GM12878 (cell line): ENCODE results near the gene RGS6. TPM values are rescaled to one million over a fixed set of nuclear protein-coding genes. Genes with fewer than 3 reads are reported as not detected.

Source experiments
- ATAC-seq: fragments of 200-7000 bp; cut with Tn5 transposase; 3 replicates; pipeline ENCODE4 v1.9.1; 2020; ENCODE audit warnings: mild to moderate bottlenecking, moderate library complexity
- BruUV-seq: library from RNA; stranded (reverse); fragments of 400-500 nt; replicated peaks from 2 replicates; lab custom pipeline; 2021; lab: Mats Ljungman, UMichigan
- CTCF ChIA-PET: fragments of 300-600 bp; sonication (Branson Sonifier 250); formaldehyde crosslinking; extraction: SDS; loops from one replicate; lab custom pipeline; 2021; ENCODE audit warnings: inconsistent platforms; lab: Yijun Ruan, JAX
- POLR2A ChIA-PET: fragments of 350-600 bp; formaldehyde crosslinking; extraction: SDS; loops from one replicate; lab custom pipeline; 2021; ENCODE audit warnings: inconsistent platforms; lab: Charles Lee
- RAD21 ChIA-PET: fragments of 300-600 bp; sonication (Branson Sonifier 250); formaldehyde crosslinking; loops from one replicate; lab custom pipeline; 2023; ENCODE audit warnings: antibody characterized with exemption; ENCODE audit not compliant: unreplicated experiment; lab: Charles Lee
- SMC1A ChIA-PET: fragments of 300-600 bp; sonication (Branson Sonifier 250); formaldehyde crosslinking; loops from one replicate; lab custom pipeline; 2023; ENCODE audit not compliant: unreplicated experiment, uncharacterized antibody; lab: Charles Lee
- DNase-seq: peaks from one replicate; pipeline ENCODE4 v3.0.0-alpha.2; 2011; ENCODE audit warnings: low read depth, low spot score
- FAIRE-seq: peaks from 3 replicates; lab custom pipeline; 2011; peaks lifted over from hg19 to GRCh38; lab: Jason Lieb, UNC
- H2AFZ ChIP-seq: 2 replicates; pipeline ENCODE4 v1.6.0; 2011; ENCODE audit warnings: low read depth, low read length, control low read depth; ENCODE audit not compliant: control insufficient read depth
- H3K27ac ChIP-seq: 2 replicates; pipeline ENCODE4 v1.5.1; 2011; ENCODE audit warnings: control low read depth; ENCODE audit not compliant: control insufficient read depth, insufficient read depth
- H3K27me3 ChIP-seq, 2 experiments: replicated peaks in 1 of 2; 2 replicates each; pipeline versions ENCODE4 v1.6.0 to v1.6.1; 2011; ENCODE audit warnings: low read length in 1 of 2; ENCODE audit not compliant: control insufficient read depth in 2 of 2, insufficient read depth in 2 of 2
- H3K36me3 ChIP-seq, 2 experiments: 2 replicates each; pipeline ENCODE4 v1.5.1; 2011; ENCODE audit warnings: low read length in 1 of 2; ENCODE audit not compliant: control insufficient read depth in 2 of 2, insufficient read depth in 2 of 2
- H3K4me1 ChIP-seq: 2 replicates; pipeline ENCODE4 v1.6.1; 2011; ENCODE audit warnings: mild to moderate bottlenecking, low read length, moderate library complexity, mixed read lengths; ENCODE audit not compliant: control insufficient read depth, insufficient read depth
- H3K4me2 ChIP-seq: 2 replicates; pipeline ENCODE4 v1.6.0; 2011; ENCODE audit warnings: control low read depth; ENCODE audit not compliant: control insufficient read depth, insufficient read depth
- H3K4me3 ChIP-seq: fragments of 200-600 bp; sonication (generic); 2 replicates; pipeline ENCODE4 v1.5.1; 2016
- H3K79me2 ChIP-seq: 2 replicates; pipeline ENCODE4 v1.6.0; 2011; ENCODE audit warnings: low read length; ENCODE audit not compliant: control insufficient read depth, insufficient read depth
- H3K9ac ChIP-seq: 2 replicates; pipeline ENCODE4 v1.8.0; 2011; ENCODE audit warnings: low read length, control low read depth, mixed read lengths; ENCODE audit not compliant: control insufficient read depth, insufficient read depth
- H3K9me3 ChIP-seq: replicated peaks from 3 replicates; pipeline ENCODE4 v1.5.1; 2011; ENCODE audit warnings: mild to moderate bottlenecking, low read length; ENCODE audit not compliant: control insufficient read depth, insufficient read depth
- H4K20me1 ChIP-seq: 2 replicates; pipeline ENCODE4 v1.6.0; 2011; ENCODE audit not compliant: control insufficient read depth, insufficient read depth
- ATF7 ChIP-seq: fragments of 450-650 bp; IDR thresholded peaks from 2 replicates; pipeline ENCODE4 v1.6.1; 2016; ENCODE audit warnings: low read depth, mild to moderate bottlenecking
- DPF2 ChIP-seq: fragments of 450-650 bp; IDR thresholded peaks from 2 replicates; pipeline ENCODE4 v1.6.1; 2017; ENCODE audit warnings: mild to moderate bottlenecking
- GATAD2B ChIP-seq: fragments of 450-650 bp; conservative IDR thresholded peaks from 2 replicates; pipeline ENCODE4 v1.6.1; 2017; ENCODE audit warnings: low read depth, mild to moderate bottlenecking, moderate library complexity
- MEF2B ChIP-seq: fragments of 450-650 bp; IDR thresholded peaks from 2 replicates; pipeline ENCODE4 v1.6.1; 2018; ENCODE audit warnings: mild to moderate bottlenecking, moderate library complexity; ENCODE audit not compliant: partially characterized antibody, poor library complexity, severe bottlenecking
- MTA3 ChIP-seq: IDR thresholded peaks from 2 replicates; pipeline ENCODE4 v1.6.1; 2012; ENCODE audit warnings: low read length, inconsistent platforms, borderline replicate concordance
- NR2F1 ChIP-seq: fragments of 450-650 bp; conservative IDR thresholded peaks from 2 replicates; pipeline ENCODE4 v1.6.1; 2017; ENCODE audit warnings: mild to moderate bottlenecking
- RBBP5 ChIP-seq: fragments of 200-600 bp; sonication (generic); conservative IDR thresholded peaks from 2 replicates; pipeline ENCODE4 v1.6.1; 2016
- WGBS: methylation state at CpG from one replicate; pipeline ENCODE4 v1.1.6; 2016; ENCODE audit warnings: low lambda C conversion rate; ENCODE audit not compliant: insufficient replicate concordance, insufficient coverage; ENCODE audit errors: missing lambda C conversion rate; 5-methylcytosine and 5-hydroxymethylcytosine counted together
- in situ Hi-C: fragments of 300-500 bp; cut with MboI; formaldehyde crosslinking; loops from 9 replicates; pipeline ENCODE4 v1.14.3; 2018; ENCODE audit warnings: mixed read lengths
- intact Hi-C: fragments of 100-400 bp; cut with micrococcal nuclease; formaldehyde crosslinking; loops from one replicate; pipeline ENCODE4 v1.14.2; 2022; ENCODE audit not compliant: unreplicated experiment
- polyA plus RNA-seq, 11 experiments: library from polyadenylated mRNA; depleted of rRNA in 4 of 11; unstranded in 6 of 11; stranded (reverse) in 5 of 11; fragments of >200 nt; fragmentation: Nextera tagmentation in 4 of 11; fragmentation: Illumina TruSeq in 1 of 11; extraction: Ambion mirVana in 4 of 11; extraction: Trizol in 1 of 11; gene quantifications; 1 replicate in 1 of 11; 2 replicates in 10 of 11; pipeline versions ENCODE4 v1.2.1 to v1.2.3, GENCODE V29; 2011 to 2016; ENCODE audit warnings: inconsistent platforms in 2 of 11, missing spikeins in 2 of 11, low read depth in 1 of 11
- total RNA-seq, 4 experiments: library from RNA; depleted of rRNA in 3 of 4; stranded (reverse); fragments of >200 nt in 3 of 4; fragmentation: Illumina TruSeq in 1 of 4; extraction: Trizol in 1 of 4; gene quantifications; 2 replicates each; pipeline versions ENCODE4 v1.2.1 to v1.2.3, GENCODE V29; 2013 to 2021
- TF ChIP-seq, protein P1 (sequence below): fragments of 450-650 bp; conservative IDR thresholded peaks from 2 replicates; pipeline ENCODE4 v1.6.1; 2017; ENCODE audit warnings: mild to moderate bottlenecking, moderate library complexity
- TF ChIP-seq, protein P2 (sequence below): fragments of 450-650 bp; IDR thresholded peaks from 2 replicates; pipeline ENCODE4 v1.6.1; 2017; ENCODE audit warnings: borderline replicate concordance

RGS6 gene
- total and polyA plus RNA-seq, 10 of the 15 experiments (the other 5 are each of a cell fraction or from before 2014, with no cell fraction given) = 3.9 to 18.1 (median 12.4) TPM

- FAIRE-seq = no peak
- TF ChIP-seq GATAD2B (no peak), DPF2 (no peak), ATF7 (no peak), MTA3 (no peak), MEF2B (no peak), RBBP5 (no peak), NR2F1 (no peak)
- TF ChIP-seq, protein P1, sequence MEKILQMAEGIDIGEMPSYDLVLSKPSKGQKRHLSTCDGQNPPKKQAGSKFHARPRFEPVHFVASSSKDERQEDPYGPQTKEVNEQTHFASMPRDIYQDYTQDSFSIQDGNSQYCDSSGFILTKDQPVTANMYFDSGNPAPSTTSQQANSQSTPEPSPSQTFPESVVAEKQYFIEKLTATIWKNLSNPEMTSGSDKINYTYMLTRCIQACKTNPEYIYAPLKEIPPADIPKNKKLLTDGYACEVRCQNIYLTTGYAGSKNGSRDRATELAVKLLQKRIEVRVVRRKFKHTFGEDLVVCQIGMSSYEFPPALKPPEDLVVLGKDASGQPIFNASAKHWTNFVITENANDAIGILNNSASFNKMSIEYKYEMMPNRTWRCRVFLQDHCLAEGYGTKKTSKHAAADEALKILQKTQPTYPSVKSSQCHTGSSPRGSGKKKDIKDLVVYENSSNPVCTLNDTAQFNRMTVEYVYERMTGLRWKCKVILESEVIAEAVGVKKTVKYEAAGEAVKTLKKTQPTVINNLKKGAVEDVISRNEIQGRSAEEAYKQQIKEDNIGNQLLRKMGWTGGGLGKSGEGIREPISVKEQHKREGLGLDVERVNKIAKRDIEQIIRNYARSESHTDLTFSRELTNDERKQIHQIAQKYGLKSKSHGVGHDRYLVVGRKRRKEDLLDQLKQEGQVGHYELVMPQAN = no peak
- TF ChIP-seq, protein P2, sequence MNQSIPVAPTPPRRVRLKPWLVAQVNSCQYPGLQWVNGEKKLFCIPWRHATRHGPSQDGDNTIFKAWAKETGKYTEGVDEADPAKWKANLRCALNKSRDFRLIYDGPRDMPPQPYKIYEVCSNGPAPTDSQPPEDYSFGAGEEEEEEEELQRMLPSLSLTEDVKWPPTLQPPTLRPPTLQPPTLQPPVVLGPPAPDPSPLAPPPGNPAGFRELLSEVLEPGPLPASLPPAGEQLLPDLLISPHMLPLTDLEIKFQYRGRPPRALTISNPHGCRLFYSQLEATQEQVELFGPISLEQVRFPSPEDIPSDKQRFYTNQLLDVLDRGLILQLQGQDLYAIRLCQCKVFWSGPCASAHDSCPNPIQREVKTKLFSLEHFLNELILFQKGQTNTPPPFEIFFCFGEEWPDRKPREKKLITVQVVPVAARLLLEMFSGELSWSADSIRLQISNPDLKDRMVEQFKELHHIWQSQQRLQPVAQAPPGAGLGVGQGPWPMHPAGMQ = no peak
- TF ChIP-seq, all 136 proteins: peak for 0
- no peak overlapping the region for H3K9ac ChIP-seq
- no peak overlapping the region for H3K27ac ChIP-seq
- no TSS peak for BruUV-seq
- no peak overlapping the region for H3K4me2 ChIP-seq
- H3K4me1 ChIP-seq = no peaks in the 10 kb centered on the region
- SMC1A ChIA-PET = interaction anchor here (0.7 to 1.4 kb wide), 7 partner anchors 15 to 267 kb away, joined by 3 to 6 read pairs (median 3); no protein-coding TSS in a partner anchor
- H3K36me3 ChIP-seq = no peaks in the 10 kb centered on the region
- in situ Hi-C loops = loop anchor here (10.0 kb wide), 1 partner anchor 365 kb away; no protein-coding TSS in a partner anchor
- 24% methylated on average over 4 of the region's 4 CpGs for WGBS
- H2AFZ ChIP-seq = no peak overlapping the region
- POLR2A ChIA-PET = no interaction called here
- H3K27me3 ChIP-seq = no peaks in the 10 kb centered on the region
- no peaks in the 10 kb centered on the region for H4K20me1 ChIP-seq
- DNase-seq (no peak), ATAC-seq (no peak)
- H3K4me3 ChIP-seq = no peak overlapping the region
- RAD21 ChIA-PET = interaction anchor here (0.7 to 3.1 kb wide), 6 partner anchors 53 to 435 kb away, joined by 3 to 11 read pairs (median 4); partner anchors contain the start of gene RGS6
- peaks cover 2% of the 10 kb centered on the region; the same call in 2 of the 3 replicates for H3K9me3 ChIP-seq
- no peaks in the 10 kb centered on the region for H3K79me2 ChIP-seq
- CTCF ChIA-PET = interaction anchor here (1.1 to 5.7 kb wide), 7 partner anchors 11 to 357 kb away, joined by 3 to 31 read pairs (median 7); partner anchors contain the start of gene RGS6
- intact Hi-C loops = loop anchor here (5.0 to 10.0 kb wide), 3 partner anchors 132 to 355 kb away; partner anchors contain the start of gene RGS6
These were observed 358.0 kb downstream of the RGS6 start for GRCh38 chr14:72290241-72290640.
